Measurements from ENCODE around the gene TMEM119.
A peak's percentile ranks its signal among the peaks of the same experiment; 100 is the strongest.
"Not testable (repeated sequence)": the region's sequence is repeated elsewhere in the genome, so short reads cannot be mapped to it uniquely, and the experiment has no call there.

Gene TMEM119

DNA sequence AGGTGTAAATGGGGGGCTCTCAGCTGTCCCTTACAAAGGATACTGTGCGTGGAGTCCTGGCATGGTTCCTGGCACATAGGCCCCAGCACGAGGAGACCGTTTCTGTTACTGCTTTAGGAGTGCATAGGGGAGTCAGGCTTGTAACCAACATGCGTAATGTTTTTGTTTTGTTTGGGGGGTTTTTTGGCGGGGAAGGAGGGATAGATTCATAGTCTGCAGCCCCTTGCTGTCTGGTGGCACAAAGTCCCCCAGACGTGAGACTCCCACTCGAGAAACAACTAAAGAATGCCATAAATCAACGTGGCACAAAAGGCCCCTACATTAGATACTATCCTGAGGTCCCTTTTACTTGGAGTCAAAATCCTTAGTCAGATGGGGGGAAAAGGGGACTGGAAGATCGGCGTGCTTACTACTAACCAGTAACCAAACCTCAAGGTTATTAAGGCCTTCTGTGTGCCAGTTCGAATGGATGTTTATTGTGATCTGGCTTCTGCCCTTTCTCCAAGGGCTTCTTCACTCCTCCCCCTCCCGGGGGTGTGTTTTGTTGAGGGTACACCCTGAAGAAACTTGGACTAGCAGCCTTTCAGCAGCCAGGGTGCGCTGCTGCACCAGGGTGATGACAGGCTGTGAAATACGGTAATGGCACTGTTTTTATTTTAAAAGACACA lies 34.6 kb downstream of the TMEM119 start:
- peak; percentile 94 for DNase-seq

DNA sequence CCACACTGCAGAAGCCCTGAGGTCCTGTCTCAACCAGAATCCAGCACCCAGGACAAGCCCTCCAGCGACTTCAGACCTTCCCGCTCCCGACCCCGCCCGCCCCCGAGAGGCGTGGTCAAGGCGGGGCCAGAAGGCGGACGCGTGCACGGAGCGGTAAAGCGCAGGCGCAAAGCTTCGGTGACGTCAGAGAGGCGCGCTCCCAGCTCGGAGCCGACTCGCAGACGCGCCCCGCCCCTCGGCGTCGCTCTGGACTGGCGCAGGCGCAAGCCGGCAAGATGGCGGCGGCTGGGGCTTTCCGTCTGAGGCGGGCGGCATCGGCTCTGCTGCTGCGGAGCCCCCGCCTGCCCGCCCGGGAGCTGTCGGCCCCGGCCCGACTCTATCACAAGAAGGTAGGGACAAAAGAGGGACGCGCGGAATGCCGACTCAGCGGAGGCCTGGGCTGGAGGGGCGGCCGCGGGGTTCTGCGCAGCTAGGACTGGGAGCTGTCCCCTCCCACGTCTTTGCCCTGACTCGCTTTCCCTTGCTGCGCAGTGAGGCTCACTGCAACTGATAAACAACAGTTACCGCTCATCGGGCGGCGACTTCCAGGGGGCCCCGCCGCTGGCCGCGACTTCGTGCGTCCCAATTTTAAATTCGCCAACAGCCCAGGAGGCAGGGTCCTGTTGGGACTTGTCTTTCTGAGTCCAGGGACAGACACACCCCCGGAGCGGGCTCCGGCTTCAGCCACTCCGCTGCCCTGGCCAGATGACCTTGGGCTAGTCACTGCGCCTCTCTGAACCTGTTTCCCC lies 35.3 kb downstream of the TMEM119 start, which contains the start of gene ISCU:
Gene ISCU, plus strand, starts transcription at position 249 of the 788 bp plus-strand sequence. Its CDS starts 27 bp downstream, at position 276.
- DNase-seq: peak; percentile 99

DNA sequence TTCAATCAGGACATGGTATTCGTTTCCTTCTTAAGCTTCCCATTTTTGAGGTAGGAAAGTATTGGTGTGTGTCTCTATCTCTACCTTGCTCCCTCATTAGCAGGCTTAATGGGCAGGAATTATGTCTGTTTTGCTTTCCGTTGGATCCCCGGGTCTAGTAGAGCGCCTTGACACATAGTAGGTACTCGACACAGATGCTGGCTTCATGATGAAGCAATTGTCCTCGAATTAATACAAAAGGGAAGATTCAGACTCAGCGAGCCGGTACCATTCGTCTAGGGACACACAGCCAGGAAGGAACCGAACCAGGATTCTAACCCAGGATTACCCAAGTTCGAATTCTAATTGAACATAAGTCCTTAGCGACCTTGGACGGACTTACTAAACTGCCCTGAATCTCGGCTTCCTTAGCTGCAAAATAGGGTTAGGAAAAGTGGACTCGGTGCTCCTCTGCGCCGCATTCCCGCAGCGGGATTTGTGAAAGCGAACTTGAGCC lies 36.0 kb downstream of the TMEM119 start:
- DNase-seq: peak; percentile 29

DNA sequence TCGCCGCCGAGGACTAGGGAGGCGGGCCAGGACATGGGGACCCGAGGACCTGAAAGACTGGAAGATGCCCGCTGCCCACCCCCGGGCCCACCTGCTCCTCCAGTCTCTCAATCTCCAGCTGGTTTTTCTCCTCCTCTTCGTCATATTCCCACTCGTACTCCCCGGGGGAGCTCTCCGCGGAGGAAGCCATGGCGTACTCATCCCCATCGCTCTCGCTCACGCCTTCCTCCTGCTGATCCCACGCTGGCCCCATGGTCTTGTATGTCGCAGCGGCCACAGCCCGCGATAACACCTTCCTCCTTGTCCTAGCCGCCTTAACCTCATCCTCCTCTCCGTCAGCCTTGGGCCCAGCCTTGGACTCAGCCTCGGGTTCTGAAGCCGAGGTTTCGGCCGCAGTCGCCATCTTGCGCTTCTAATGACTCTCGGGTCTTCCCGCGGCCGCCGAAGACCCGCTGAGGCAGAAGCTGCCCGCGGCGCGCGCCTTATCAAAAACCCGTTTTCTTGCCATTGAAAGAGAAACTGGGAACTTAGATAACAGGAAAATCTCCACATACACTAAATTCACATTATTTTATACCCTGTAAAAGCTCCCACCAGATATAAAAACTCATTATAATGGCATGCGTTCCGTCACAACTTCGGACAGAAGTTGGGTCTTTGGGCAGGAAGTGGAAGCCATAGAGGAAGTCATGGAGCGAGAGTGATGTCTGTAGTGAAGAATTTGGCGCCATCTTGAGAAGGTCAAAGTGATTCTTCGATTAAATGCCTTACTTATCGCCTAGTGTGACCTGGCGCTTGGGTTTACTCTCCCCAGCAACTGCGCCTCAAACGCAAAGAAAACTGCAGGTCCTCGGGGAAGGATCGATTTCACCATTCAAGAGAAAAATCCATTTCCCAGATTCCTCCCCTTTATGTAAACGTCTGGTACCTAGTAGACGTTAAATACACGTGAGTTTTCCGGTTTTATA lies 36.8 kb downstream of the TMEM119 start, which contains the start of gene SART3:
Gene SART3, minus strand, starts transcription at position 422 of the 968 bp plus-strand sequence. Its CDS starts 19 bp downstream, at position 403.
- peak; percentile 89 for DNase-seq

DNA sequence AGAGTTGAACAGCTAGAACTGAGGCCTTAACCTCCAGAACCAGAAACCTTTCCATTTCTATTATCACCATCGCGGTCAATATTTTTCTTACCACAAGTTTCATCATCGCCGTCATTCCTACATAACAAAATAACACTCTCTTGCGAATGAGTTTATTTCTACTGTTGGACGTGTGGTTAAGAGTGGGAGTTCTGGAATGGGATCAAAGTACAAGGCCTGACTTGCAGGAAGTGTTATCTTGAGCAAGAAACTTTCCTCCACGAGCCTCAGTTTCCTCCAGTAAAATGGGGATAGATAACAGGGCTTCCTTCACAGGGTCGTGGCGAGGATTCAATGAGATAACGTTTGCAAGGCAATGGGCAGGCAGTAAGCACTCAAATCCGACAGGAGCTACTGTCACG lies 37.6 kb downstream of the TMEM119 start:
- no peak for DNase-seq

DNA sequence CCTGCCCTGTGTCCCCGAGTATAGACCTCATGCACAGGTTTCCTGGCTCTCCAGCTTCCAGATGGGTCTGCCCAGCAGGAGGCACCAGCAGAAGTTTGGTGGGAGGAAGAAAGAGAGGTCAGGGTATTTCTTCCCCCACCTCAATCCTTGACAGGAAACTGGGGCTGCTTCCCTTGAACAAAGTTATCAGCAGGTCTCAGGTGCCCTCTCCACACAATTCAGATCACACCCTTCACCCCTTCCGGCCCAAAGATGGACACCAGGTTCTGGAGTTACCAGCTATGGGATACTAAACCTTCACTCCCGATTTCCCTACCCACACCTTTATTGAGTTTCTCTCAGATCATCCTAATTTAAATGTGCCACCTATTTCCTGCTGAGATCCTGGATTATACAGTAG lies 38.1 kb downstream of the TMEM119 start:
- peak; percentile 26 for DNase-seq

DNA sequence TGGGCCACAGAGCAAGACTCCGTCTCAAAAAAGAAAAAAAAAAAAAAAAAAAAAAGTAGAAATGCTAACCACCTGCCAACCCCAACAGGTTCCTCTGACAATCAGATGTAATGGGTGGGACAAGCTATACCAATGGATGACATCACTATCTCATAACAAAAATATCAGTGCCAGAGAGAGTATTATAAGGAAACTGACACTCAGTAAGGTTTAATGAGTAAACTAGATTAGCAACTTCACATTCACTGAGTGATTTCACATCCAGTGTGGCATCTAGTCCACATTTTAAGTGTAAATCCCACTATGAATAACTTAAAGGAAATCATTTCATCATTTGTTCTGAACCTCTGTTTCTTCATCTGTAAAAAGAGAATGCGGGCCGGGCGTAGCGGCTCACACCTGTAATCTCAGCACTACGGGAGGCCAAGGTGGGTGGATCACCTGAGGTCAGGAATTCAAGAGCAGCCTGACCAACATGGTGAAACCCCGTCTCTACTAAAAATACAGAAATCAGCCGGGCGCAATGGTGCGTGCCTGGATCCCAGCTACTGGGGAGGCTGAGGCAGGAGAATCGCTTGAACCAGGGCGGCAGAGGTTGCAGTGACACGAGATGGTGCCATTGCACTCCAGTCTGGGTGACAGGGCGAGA lies 38.8 kb downstream of the TMEM119 start:
- DNase-seq: peak; percentile 70

DNA sequence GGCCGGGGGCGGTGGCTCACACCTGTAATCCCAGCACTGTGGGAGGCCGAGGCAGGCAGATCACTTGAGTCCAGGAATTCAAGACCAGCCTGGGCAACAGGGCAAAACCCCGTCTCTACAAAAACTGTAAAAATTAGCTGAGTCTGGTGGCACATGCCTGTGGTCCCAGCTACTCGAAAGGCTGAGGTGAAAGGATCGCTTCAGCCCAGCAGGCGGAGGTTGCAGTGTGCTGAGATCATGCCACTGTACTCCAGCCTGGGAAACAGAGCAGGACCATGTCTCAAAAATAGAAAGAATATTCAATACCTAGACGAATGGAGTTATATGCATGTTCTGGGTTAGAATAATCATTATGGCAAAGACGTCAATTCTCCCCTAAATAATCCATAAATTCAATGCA lies 42.5 kb downstream of the TMEM119 start:
- DNase-seq: not testable (repeated sequence)

DNA sequence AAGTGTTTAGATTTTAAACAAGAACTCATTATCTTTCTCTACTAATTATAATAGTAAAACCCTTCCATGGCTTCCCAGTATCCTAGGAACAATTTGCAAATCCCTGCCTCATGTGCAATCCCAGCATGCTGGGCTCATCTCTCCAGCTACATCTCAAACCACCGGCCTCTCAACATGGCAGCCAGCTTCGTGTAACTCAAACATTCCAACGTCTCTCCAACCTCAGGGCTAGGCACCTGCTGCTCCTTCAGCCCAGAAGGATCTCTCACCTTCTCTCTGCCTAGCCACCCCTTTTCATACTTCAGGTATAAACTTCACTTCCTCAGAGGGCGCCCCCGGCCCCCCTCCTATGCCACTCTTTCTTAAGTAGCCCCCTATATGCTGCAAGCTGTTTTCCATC lies 44.1 kb downstream of the TMEM119 start:
- DNase-seq: no peak

DNA sequence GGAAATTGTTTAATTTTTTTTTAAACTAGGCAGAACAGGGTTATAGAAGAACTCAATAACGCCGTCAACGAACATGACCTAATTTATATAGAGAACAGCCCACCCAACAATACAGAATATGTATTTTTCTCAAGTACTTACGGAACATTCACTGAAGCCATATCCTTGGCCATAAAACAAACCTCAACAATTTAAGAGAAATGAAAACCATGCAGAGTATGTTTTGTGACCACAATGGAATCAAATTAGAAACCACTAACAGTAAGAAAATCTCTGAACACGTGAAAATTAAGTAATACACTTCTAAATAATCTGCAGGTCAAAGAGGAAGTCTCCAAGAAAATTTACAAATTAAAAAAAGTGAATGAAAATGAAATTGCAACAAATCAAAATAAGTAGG lies 46.3 kb downstream of the TMEM119 start:
- no peak for DNase-seq

DNA sequence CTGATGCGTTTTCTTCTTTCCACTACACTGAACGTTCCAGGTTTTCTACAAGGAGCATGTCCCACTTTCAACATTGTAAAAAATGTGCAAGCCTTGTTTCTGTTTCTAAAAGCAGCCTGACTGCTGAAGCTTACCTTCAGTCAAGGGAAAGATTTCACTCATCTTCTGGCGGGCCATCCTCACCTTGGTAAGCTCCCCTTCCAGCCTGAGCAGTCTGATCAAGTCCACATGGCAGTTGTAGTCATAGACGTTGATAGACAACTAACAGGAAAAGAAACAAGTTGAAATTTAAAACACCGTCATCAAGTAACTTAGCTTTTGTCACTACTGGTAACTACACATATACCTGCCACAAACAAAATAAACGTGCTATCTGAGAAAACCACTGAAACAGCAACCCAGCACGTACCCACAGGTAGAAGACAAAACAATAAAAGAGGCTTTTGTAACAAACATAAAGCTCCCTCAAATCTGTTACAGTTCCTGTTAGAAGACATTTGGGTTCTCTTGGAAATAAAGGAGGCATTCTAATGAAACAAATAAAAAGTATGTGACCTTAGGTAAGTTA lies 48.8 kb downstream of the TMEM119 start:
- no peak for DNase-seq

DNA sequence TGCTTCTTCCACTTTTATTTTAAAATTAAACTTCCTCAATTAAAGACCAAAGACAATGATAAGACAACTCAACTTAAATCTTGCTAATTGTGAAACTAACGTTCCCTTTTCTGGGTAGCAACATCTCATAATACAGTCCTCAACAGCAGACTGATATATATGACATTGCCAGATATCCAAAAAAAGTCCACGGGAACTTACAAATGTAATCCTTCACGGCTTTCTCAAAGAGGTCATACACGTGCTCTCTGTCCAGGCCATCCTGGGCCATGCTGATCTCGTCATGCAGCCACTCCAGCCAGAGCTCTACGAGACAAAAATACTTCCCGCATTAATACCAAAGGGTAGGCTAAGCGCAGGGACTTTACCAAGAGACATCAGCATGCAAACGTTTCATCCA lies 50.2 kb downstream of the TMEM119 start:
- no peak for DNase-seq

DNA sequence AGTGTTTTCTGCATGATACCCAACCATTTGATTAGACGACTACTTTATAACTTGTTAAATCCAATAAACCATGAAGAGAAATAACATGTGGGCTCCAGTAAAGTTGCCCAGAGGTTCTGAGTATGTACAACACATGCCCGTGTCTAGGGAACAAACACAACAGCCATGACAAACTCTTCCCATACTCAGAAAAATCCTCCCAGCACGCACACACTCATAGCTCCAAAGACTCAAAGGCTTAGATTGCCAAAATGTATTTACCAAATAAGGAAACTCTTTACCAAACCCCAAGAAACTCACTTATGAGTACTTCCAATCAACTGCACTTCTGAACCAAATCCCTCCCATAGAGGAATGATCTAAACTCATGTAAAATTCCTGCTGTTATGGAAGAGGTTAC lies 54.2 kb downstream of the TMEM119 start:
- DNase-seq: no peak

DNA sequence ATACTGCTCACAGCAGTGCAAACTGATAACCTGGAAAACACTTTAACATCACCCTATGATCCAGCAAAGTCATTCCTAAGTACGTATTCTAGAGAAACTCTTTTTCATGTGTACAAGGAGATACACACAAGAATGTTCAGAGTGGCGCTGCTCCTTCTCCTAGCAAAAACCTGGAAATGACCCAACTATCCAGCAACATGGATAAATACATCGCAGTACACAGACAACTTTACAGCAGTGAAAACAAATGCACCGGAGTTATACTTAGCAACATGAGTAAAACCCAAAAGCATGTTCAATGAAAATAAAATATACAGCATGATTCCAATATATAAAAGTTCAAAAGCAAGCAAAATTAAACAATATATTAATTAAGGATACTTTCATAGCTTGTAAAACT lies 55.6 kb downstream of the TMEM119 start:
- no peak for DNase-seq
